Loucy (cell line): ENCODE results near the gene PLTP.

ENCODE experiments used
- H2AFZ ChIP-seq: fragments of 200-600 bp; sonication (generic); 2 replicates; pipeline ENCODE4 v1.6.0; 2016; ENCODE audit warnings: antibody characterized with exemption, mild to moderate bottlenecking, low read length, moderate library complexity
- H3F3A ChIP-seq: fragments of 200-600 bp; 2 replicates; pipeline ENCODE4 v1.6.0; 2016; ENCODE audit warnings: antibody characterized with exemption, low read depth, mild to moderate bottlenecking
- H3K27me3 ChIP-seq: fragments of 200-600 bp; sonication (generic); 2 replicates; pipeline ENCODE4 v1.6.1; 2014; ENCODE audit warnings: low read length, mild to moderate bottlenecking; ENCODE audit not compliant: insufficient read depth, poor library complexity, severe bottlenecking
- H3K36me3 ChIP-seq: fragments of 200-600 bp; sonication (generic); 2 replicates; pipeline ENCODE4 v1.6.1; 2016; ENCODE audit warnings: low read length; ENCODE audit not compliant: insufficient read depth
- H3K4me1 ChIP-seq: fragments of 200-600 bp; sonication (generic); 2 replicates; pipeline ENCODE4 v1.5.1; 2014; ENCODE audit warnings: low read length, mild to moderate bottlenecking; ENCODE audit not compliant: insufficient read depth, poor library complexity, severe bottlenecking
- H3K4me2 ChIP-seq: fragments of 200-600 bp; sonication (generic); 2 replicates; pipeline ENCODE4 v1.6.0; 2014; ENCODE audit warnings: antibody characterized with exemption, low read length, low read depth, mild to moderate bottlenecking; ENCODE audit not compliant: poor library complexity, severe bottlenecking
- H3K4me3 ChIP-seq: fragments of 200-600 bp; sonication (generic); 2 replicates; pipeline ENCODE4 v1.5.1; 2014; ENCODE audit warnings: low read length, mild to moderate bottlenecking, mixed read lengths; ENCODE audit not compliant: poor library complexity, severe bottlenecking
- H3K79me2 ChIP-seq: fragments of 200-600 bp; sonication (generic); 2 replicates; pipeline ENCODE4 v1.6.1; 2014; ENCODE audit warnings: low read length; ENCODE audit not compliant: insufficient read depth
- H3K9ac ChIP-seq: fragments of 200-600 bp; sonication (generic); 2 replicates; pipeline ENCODE4 v1.6.0; 2014; ENCODE audit warnings: mild to moderate bottlenecking, low read depth, low read length, moderate library complexity; ENCODE audit not compliant: poor library complexity, severe bottlenecking
- H3K9me2 ChIP-seq: fragments of 200-600 bp; sonication (generic); replicated peaks from 2 replicates; pipeline ENCODE4 v1.6.1; 2016; ENCODE audit warnings: low read depth, low read length, mixed read lengths
- H3K9me3 ChIP-seq: fragments of 200-600 bp; sonication (generic); 2 replicates; pipeline ENCODE4 v1.6.1; 2014; ENCODE audit warnings: mild to moderate bottlenecking, antibody characterized with exemption, low read length, low read depth; ENCODE audit not compliant: insufficient read depth
- H4K20me1 ChIP-seq: fragments of 200-600 bp; sonication (generic); 2 replicates; pipeline ENCODE4 v1.6.0; 2014; ENCODE audit warnings: antibody characterized with exemption, low read length, mild to moderate bottlenecking; ENCODE audit not compliant: insufficient read depth, poor library complexity, severe bottlenecking
- CTCF ChIP-seq: fragments of 200-600 bp; sonication (generic); conservative IDR thresholded peaks from 2 replicates; pipeline ENCODE4 v1.5.1; 2014; ENCODE audit warnings: mild to moderate bottlenecking, antibody characterized with exemption, low read length
- EZH2phosphoT487 ChIP-seq: fragments of 200-600 bp; IDR thresholded peaks from 2 replicates; pipeline ENCODE4 v1.6.1; 2018; ENCODE audit warnings: antibody characterized with exemption, mild to moderate bottlenecking, moderate library complexity, borderline replicate concordance

The PLTP gene

GRCh38 chr20:45948261-45948733, 36.3 kb upstream of the PLTP start:
- Histone ChIP-seq H3K9me3 (no peaks in the 10 kb centered on the region), H3K36me3 (peaks cover 71% of the 10 kb centered on the region; the same call in 1 of the 2 replicates), H4K20me1 (no peaks in the 10 kb centered on the region), H3K4me2 (no peak overlapping the region), H3K4me1 (no peaks in the 10 kb centered on the region), H3K9ac (no peak overlapping the region), H3K4me3 (no peak overlapping the region), H3K79me2 (no peaks in the 10 kb centered on the region), H3K27me3 (no peaks in the 10 kb centered on the region), H3F3A (no peaks in the 10 kb centered on the region), H2AFZ (no peak overlapping the region), H3K9me2 (no peaks in the 10 kb centered on the region)
- TF ChIP-seq CTCF: no peak
- no peak for TF ChIP-seq EZH2phosphoT487

GRCh38 chr20:45947110-45947866, 35.3 kb upstream of the PLTP start:
- Histone ChIP-seq H3K36me3 (peaks cover 78% of the 10 kb centered on the region; the same call in 1 of the 2 replicates), H3K4me1 (no peaks in the 10 kb centered on the region), H3K4me3 (no peak overlapping the region), H3K9me2 (no peaks in the 10 kb centered on the region), H3K27me3 (no peaks in the 10 kb centered on the region), H3K9ac (no peak overlapping the region), H4K20me1 (no peaks in the 10 kb centered on the region), H3K4me2 (no peak overlapping the region), H2AFZ (no peak overlapping the region), H3K9me3 (no peaks in the 10 kb centered on the region), H3K79me2 (no peaks in the 10 kb centered on the region), H3F3A (no peaks in the 10 kb centered on the region)
- TF ChIP-seq CTCF (no peak), EZH2phosphoT487 (no peak)

DNA sequence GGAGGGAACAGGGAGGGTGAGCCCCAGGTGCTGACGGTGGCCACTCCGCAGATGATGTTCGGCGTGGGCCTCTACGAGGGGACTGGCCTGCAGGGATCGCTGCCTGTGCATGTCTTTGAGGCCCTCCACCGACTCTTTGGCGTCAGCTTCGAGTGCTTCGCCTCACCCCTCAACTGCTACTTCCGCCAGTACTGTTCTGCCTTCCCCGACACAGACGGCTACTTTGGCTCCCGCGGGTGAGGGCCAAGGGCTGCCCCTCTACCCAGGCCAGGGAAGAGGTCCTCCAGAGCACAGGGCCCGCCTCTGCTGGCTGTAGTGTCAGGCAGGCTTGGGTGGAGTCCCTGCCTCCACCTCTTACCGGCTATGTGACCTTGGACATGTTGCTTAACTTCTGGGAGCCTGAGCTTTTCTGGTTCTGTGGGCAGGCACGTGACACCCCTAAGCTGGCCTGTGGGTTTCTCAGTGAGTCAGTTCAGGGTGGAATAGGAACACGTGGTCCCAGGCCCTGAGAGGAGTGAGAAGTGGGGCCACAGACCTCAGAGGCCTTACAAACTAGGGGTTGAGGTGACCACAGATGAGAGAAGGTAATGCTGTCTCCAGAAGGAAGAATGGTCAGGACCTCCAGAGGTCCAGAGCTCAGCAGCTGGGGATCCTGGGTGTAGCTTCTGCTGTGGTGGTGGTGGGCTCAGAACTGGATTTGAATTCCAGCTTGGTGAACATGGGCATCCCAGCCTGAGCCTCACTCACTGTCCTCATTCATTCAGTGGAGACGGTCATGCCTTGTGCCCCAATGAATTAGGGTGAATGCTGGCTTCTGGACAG, 34.4 kb upstream of the PLTP start:
- Histone ChIP-seq H3K36me3 (peaks cover 78% of the 10 kb centered on the region; the same call in 1 of the 2 replicates), H3K4me2 (no peak overlapping the region)

More for the DNA sequence above, 34.4 kb upstream of the PLTP start:
- Histone ChIP-seq H4K20me1 (no peaks in the 10 kb centered on the region), H2AFZ (no peak overlapping the region), H3K4me1 (no peaks in the 10 kb centered on the region), H3F3A (no peaks in the 10 kb centered on the region), H3K9me3 (no peaks in the 10 kb centered on the region), H3K79me2 (no peaks in the 10 kb centered on the region), H3K9ac (no peak overlapping the region), H3K4me3 (no peak overlapping the region), H3K27me3 (no peaks in the 10 kb centered on the region), H3K9me2 (no peaks in the 10 kb centered on the region)
- no peak for TF ChIP-seq EZH2phosphoT487
- no peak for TF ChIP-seq CTCF
